ENCODE results near the gene CLIP3.

GRCh38 chr19:36001605-36002004 is 31.1 kb downstream of the CLIP3 start:
- TF ChIP-seq ATF3 (CRISPR knock-in tag; IDR thresholded peaks at IDR 0.05) (no peak), HNRNPUL1 (IDR thresholded peaks at IDR 0.05; ENCODE audit: low read depth, low read length) (no peak)

All from HepG2 (cell line).